Measurements from ENCODE around the gene VEGFB.

Gene VEGFB

DNA sequence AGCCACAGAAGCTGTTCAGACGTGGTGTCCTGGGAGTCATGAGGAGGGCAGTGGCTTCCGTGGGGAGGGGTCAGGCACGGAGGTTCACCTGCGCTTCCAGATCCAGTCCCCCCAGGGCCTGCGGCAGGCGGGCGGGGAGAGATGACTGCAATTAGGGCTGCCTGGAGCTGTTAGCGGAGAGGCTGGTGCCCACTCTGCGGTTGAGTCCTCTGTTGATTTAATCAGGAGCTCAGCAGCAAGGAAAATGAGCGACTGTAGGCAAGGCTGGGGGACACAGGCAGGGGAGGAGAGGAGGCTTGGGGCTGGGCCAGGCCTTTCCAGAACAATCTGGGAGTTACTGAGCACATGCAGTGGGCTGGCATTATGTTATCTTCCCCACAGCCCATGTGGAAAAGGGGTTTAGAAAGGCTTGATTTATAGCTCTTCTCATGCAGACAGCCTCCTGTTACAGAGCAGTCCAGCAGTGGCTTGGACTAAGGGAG is 30.0 kb downstream of the VEGFB start:
- TF ChIP-seq, protein P1, sequence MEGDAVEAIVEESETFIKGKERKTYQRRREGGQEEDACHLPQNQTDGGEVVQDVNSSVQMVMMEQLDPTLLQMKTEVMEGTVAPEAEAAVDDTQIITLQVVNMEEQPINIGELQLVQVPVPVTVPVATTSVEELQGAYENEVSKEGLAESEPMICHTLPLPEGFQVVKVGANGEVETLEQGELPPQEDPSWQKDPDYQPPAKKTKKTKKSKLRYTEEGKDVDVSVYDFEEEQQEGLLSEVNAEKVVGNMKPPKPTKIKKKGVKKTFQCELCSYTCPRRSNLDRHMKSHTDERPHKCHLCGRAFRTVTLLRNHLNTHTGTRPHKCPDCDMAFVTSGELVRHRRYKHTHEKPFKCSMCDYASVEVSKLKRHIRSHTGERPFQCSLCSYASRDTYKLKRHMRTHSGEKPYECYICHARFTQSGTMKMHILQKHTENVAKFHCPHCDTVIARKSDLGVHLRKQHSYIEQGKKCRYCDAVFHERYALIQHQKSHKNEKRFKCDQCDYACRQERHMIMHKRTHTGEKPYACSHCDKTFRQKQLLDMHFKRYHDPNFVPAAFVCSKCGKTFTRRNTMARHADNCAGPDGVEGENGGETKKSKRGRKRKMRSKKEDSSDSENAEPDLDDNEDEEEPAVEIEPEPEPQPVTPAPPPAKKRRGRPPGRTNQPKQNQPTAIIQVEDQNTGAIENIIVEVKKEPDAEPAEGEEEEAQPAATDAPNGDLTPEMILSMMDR (IDR thresholded peaks at IDR 0.05; ENCODE audit: control insufficient read depth, insufficient read depth, low read depth, low read length, missing control alignments) = no peak
- DNase-seq (ENCODE audit: low read depth) = no peak
- H3K4me3 ChIP-seq (ENCODE audit: control insufficient read depth, low read depth, low read length) = no peak overlapping the region

DNA sequence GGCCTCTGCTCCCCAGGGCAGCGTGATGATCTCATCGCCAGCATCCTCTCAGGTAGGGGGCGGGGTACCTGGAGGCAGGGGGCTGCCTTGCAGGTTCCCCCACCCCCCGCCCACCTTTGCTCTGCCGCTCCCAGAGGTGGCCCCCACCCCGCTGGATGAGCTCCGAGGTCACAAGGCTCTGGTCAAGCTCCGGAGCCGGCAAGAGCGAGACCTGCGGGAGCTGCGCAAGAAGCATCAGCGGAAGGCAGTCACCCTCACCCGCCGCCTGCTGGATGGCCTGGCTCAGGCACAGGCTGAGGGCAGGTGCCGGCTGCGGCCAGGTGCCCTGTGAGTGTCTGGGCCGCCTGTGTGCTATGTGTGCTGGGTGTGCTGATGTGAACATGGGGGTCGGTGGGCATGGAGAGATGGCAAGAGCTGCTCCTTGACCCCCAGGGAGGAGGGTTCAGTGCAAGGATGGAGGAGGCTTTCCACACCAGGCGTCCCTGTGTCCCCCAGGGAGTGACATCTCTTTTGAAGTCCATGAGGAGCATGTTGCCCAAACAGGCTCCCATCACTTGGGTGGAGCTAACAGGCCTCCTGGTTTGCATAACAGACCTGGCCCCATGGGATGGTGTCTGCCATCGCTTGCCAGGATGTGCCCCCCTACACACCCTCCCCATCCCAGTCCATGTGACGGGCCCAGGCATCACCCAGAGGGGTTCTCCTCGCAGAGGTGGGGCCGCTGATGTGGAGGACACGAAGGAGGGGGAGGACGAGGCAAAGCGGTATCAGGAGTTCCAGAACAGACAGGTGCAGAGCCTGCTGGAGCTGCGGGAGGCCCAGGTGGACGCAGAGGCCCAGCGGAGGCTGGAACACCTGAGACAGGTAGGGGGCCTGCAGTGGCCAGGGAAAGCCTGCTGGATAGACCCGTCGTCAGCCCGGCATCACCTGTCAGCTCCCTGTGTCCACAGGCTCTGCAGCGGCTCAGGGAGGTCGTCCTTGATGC is 31.1 kb downstream of the VEGFB start:
- DNase-seq (ENCODE audit: low read depth) = no peak
- TF ChIP-seq, protein P1 (IDR thresholded peaks at IDR 0.05; ENCODE audit: control insufficient read depth, insufficient read depth, low read depth, low read length, missing control alignments) = no peak
- H3K4me3 ChIP-seq (ENCODE audit: control insufficient read depth, low read depth, low read length) = no peak overlapping the region

GRCh38 chr11:64266339-64266738 is 32.0 kb downstream of the VEGFB start:
- DNase-seq (ENCODE audit: low read depth) = no peak
- H3K4me3 ChIP-seq (ENCODE audit: control insufficient read depth, low read depth, low read length) = no peak overlapping the region
- TF ChIP-seq, protein P1 (IDR thresholded peaks at IDR 0.05; ENCODE audit: control insufficient read depth, insufficient read depth, low read depth, low read length, missing control alignments) = no peak

- no peak overlapping the region for H3K4me3 ChIP-seq (ENCODE audit: control insufficient read depth, low read depth, low read length)
- no peak for DNase-seq (ENCODE audit: low read depth)
- TF ChIP-seq, protein P1 (IDR thresholded peaks at IDR 0.05; ENCODE audit: control insufficient read depth, insufficient read depth, low read depth, low read length, missing control alignments) = no peak
These were observed 33.0 kb downstream of the VEGFB start for GRCh38 chr11:64267207-64267945.

DNA sequence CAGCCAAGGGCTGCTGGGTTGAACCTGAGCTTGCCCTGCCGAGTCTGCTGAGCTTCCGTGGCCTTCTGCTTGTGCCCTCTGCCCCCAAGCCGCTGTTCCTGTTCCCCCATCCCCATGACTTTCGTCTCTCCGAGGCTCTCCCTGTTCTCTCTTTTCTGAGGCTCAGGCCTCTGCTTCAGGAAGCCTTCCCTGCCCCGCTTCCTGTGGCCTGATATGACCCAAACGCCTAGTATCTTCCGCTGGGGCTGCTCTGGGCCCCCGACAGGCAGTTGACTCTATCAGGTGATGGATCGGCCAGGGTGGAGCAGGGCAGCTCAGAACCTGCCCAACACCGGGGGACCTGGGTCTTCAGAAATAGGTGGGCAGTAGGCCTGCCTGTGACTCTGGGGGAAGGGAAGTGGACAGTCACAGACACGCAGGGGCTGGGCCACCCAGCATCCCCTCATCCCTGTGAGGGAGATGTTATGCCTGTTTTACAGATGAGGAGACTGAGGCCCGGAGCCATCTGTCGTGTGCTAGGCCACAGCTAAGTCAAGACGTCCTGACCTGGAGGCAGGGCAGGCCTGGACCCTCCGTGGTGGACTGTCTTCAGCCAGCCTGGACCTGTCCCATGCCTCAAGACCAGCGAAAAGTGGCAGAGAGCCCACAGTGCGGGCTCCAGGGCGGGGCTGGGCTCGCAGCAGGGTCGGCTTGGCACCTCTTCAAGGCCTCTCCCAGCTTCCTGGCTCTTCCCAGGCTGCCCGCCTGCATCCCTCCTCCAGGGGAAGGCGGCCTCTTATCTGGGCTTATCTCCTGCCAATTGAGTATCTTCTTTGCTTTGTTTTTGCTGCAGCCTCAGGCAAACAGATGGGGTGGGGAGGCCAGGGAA is 33.9 kb downstream of the VEGFB start:
- TF ChIP-seq, protein P1 (IDR thresholded peaks at IDR 0.05; ENCODE audit: control insufficient read depth, insufficient read depth, low read depth, low read length, missing control alignments) = no peak
- peak overlapping the region; percentile 60; the same call in 1 of the 2 replicates for H3K4me3 ChIP-seq (ENCODE audit: control insufficient read depth, low read depth, low read length)
- no peak for DNase-seq (ENCODE audit: low read depth)

Data from AG09309 (cell line).